ENCODE results near the gene PIEZO1.
"Not testable (repeated sequence)": the region's sequence is repeated elsewhere in the genome, so short reads cannot be mapped to it uniquely, and the experiment has no call there.

Gene PIEZO1

DNA sequence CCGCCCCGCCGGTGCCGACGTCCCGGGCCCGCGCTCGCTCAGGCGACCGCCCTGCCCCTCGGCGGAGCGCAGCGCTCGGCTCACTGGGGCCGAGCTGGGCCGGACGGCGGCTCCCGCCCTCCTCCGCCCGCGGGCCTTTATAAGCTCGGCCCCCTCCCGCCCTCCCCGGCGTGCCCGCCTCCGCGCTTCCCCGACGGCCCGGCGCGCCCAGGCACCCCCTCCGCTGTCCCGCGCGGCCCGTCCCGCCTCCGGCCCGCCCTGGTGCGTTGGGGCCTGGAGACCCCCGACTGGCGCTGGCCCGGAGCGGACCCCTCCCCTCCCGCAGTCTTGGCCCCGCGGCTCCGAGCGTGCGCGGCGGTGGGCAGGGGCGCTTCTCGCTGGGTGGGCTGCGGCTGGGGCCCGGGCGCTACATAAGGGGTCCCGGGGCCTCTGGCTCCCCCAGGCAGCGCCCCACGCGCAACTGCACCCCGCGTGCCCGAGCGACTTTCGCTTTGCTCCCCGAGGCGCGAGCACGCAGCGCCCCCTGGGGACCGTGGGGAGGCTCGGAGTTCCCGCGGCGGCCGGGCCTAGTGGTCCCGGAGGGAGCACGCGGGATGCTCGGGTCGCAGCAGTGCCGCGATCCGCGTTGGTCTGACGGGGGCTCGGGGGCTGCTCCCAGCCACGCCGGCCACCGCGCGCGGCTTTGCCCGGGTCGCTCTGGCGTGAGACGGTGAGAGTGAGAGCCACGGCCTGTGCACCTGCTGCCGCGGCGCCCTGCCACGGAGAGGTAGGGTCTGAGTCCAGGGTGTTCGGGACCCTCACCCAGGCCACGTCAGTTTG, at the start of gene PIEZO1:
TSS of gene PIEZO1 (minus strand) at position 115 of the 819 bp plus-strand sequence. CDS start 256 bp downstream, outside the sequence.
- DNase-seq, result peak; percentile 76

DNA sequence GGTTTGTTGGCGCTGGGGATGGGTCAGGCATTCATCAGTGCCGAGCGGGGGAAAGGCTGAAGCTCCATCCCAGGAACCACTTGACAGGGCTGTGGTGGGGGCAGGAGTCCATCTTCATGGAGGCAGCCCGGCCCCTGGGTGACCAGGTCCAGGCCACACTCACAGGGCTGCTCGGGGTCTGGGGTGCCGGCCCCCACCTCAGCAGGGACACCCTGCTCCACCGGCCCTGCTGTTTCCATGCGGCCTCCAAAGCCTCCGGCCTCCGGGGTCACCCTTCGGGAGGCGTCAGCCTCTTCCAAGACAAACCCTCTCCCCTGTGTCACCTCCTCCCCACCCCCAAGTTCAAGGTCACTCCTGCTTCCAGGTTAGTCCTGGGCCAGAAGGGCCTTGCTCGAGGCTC, 49.6 kb upstream of the PIEZO1 start:
- no peak for DNase-seq

- DNase-seq, result no peak
Observed at GRCh38 chr16:88833086-88833485, 48.1 kb upstream of the PIEZO1 start.

- DNase-seq, result no peak
Observed at GRCh38 chr16:88831838-88832237, 46.8 kb upstream of the PIEZO1 start.

DNA sequence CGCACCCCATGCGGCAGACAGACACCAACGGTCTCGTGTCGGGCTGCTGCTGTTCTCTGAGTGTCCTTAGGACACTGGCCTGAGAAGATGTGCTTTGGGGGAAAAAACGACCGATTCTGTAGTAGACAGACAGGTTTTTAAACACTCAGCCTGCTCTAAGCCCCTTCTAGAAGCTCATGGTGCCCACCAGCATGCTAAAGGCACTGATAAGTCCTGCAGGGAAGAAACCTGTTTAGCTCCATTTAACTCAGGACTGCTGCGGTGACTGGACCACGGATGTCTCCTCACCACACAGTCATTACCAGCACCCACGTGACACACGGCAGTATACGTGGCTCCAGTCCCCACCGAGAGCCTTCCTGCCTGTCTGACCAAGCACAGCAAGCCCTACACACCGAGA, 45.8 kb upstream of the PIEZO1 start:
- no peak for DNase-seq

- DNase-seq, result no peak
Observed at GRCh38 chr16:88830258-88830657, 45.2 kb upstream of the PIEZO1 start.

- DNase-seq, result no peak
Observed at GRCh38 chr16:88828711-88829110, 43.7 kb upstream of the PIEZO1 start.

DNA sequence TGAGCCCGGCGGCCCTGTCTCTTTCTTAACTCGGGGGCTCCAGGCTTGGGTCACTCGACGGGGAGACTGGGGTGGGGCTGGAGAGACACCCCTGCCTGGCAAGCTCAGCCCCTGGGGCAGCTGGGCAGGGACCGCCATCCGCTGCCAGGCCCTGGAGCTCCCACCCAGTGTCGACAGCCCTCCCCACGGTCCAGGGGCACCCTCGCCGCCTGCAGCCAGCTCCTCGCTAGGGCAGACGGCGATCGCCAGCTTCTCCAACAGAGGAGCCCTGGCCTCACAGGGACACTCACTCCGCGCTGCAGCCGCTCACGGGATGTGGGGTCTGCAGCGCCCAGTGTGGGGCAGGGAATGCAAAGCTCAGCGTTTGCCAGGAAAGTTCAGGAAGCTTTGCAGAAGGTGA, 42.7 kb upstream of the PIEZO1 start:
- no peak for DNase-seq

DNA sequence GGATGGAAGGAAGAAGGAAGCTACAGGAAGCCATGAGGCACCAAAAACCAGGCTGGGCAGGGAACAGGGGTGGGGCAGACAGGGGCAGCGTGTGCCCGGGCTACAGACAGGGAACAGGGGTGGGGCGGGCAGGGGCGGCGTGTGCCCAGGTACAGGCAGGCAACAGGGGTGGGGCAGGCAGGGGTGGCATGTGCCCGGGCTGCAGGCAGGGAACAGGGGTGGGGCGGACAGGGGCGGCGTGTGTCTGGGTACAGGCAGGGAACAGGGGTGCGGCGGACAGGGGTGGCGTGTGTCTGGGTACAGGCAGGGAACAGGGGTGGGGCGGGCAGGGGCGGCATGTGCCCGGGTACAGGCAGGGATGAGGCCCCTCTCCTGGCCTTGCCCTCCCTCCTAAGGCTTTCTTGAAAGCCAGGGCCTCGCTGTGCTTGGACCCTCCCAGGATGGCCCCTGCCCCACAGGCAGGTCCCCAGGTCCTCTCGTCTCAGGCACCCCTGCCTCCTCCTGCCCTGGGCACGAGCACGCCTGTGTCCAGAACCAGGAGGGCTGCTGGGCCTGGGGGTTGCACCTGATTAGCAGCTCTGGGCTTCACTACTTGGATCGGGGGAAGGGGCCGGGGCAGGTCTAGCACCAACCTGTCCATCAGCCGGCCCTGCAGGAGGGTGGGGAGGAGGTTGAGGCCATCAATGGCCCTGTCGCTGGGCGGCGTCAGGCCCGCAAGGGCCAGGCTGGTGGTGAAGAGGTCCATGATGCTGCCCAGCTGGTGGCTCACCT, 41.2 kb upstream of the PIEZO1 start:
- DNase-seq, result no peak

- no peak for DNase-seq
Observed at GRCh38 chr16:88825146-88825545, 40.1 kb upstream of the PIEZO1 start.

GRCh38 chr16:88824256-88825077, 39.4 kb upstream of the PIEZO1 start:
- no peak for DNase-seq

DNA sequence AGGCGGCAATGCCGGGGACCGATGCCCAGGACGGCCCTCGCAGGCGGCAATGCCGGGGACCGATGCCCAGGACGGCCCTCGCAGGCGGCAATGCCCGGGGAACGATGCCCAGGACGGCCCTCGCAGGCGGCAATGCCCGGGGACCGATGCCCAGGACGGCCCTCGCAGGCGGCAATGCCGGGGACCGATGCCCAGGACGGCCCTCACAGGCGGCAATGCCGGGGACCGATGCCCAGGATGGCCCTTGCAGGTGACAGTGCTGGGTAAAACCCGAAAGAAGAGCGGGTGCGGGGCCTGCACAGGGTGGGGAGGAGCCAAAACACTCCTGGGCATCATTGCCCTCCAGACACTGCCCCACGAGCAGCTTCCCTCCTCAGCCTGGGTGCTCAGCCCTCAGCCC, 38.6 kb upstream of the PIEZO1 start:
- not testable (repeated sequence) for DNase-seq

DNA sequence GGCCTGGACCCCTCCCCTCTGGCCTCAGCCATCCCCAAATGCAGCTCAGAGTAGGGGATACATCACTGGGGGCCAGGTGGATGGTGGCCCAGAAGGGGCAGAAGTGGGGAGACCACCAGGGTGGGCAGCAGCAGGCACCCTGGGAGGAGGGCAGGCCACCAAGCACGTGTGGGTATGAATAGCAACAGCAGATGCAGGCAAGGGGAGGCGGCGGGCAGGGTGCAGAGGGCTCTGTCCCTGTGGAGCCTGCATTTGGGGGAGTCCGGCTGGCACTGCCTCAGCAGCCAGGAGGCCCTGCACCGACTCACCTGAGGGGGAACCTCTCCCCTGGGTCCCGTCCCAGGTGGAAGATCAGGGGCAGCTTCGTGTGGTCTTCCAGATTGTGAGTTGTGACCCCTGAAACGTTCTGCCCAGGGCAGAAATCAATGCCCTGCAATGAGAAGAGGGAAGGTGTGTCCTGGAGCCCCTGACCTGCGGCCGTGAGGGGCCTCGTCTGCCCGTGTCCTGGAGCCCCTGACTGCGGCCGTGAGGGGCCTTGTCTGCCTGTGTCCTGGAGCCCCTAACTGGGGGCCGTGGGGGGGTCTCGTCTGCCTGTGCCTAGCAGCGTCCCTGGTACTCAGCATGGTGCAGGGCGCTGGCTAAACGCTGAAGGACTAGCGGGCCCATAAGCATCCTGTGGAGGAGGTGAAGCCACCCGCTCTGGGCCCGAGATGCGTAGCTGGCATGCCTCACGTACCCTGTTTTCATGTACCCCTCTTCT, 37.4 kb upstream of the PIEZO1 start:
- no peak for DNase-seq

DNA sequence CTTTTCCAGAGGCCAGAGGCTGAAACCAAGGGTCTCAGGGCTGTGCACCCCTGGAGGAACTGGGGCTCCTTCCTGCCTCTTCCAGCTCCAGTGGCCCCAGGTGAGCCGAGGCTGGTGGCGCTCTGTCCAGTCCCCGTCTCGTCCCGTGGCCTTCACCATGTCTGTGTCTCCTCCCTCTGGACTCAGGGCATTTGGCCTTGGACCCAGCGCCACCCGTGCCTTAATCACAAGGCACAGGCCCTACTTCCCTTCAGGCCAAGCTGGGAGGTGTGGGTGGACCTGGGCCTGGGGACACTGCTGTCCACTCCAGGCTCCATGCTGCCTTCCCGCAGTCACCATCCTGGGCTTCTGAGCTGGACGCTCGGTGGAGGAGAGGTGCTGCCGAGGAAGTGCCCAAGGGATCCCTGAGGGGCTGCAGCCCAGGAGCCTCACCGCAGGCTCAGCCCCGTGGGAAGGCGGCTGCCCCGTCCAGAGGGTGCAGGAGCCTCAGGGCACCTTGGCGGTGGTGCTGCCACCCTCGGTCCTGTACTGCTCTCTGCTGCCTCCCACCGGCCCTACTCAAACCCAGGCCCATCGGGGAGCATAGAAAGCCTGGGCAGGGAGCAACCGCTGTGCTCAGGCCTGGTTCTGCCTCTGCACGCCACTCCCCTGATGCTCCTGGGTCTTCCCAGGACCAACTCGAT, 36.3 kb upstream of the PIEZO1 start:
- no peak for DNase-seq

DNA sequence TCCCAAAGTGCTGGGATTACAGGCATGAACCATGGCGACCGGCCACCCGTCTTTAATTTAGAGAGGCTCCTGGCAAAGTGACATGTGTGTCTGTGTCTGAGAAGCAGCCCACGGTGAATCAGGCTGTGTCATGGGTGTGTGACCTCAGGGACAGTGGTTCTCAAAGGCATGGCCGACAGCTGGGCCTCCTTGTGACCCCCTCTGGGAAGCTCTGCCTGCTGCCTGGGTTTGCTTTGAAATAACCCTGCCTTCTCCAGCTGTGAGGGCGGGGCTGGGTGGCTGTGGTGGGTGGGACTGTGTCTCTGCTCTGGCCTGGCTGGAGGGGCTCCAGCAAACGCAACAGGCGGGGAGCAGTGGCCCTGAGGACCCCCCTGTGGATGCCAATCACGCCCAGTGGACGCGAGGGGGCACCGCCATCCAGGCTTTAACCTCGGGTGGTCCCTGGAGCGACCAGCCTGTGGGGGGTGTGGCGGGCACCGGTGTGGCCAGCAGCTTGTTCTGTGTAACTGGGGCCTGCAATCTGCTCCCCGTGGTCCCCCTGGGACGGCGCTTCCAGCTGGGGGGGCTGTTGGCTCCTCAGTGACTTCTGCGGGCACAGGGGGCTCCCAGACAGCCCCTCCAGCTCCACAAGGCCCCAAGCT, 35.5 kb upstream of the PIEZO1 start:
- DNase-seq, result no peak

DNA sequence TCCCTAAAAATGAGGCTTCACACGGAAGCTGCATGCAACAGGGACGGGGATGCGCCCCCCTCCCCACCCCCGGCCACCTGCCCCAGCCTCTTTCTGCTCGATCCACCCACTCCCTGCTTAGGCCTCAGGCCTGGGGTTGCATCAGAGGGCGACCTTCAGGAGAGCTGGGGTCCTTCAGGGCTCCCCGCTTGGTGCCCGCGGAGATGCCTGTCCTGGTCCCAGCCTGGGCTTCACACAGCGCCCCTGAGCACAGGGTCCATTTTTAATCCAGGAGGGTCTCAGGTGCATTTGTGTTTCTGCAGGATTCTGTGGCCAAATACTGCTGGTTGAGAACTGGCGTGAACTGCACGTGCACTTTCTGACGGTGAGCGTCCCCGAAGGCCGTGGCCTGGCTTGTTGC, 34.1 kb upstream of the PIEZO1 start:
- no peak for DNase-seq

GRCh38 chr16:88818575-88818874, 33.5 kb upstream of the PIEZO1 start:
- no peak for DNase-seq

GRCh38 chr16:88817785-88818574, 33.0 kb upstream of the PIEZO1 start:
- DNase-seq, result no peak

GRCh38 chr16:88816736-88817535, 31.9 kb upstream of the PIEZO1 start:
- no peak for DNase-seq
